OCI-LY7 (cell line): ENCODE results near the gene SH3RF1.

Experiments
- CTCF ChIP-seq: fragments of 200-600 bp; sonication (generic); conservative IDR thresholded peaks from 2 replicates; pipeline ENCODE4 v1.5.1; 2014; ENCODE audit warnings: mild to moderate bottlenecking, antibody characterized with exemption, low read length, moderate library complexity, mixed read lengths
- EZH2phosphoT487 ChIP-seq: fragments of 200-600 bp; sonication (generic); IDR thresholded peaks from 2 replicates; pipeline ENCODE4 v1.6.1; 2018; ENCODE audit warnings: low read depth, borderline replicate concordance, mild to moderate bottlenecking, mixed run types, antibody characterized with exemption, low read length, moderate library complexity, mixed read lengths

GRCh38 chr4:169202145-169202699 lies 68.5 kb downstream of the SH3RF1 start:
- no peak for TF ChIP-seq CTCF
- no peak for TF ChIP-seq EZH2phosphoT487
